Activated CD8-positive, alpha-beta memory T cell treated with anti-CD3 and anti-CD28 coated beads for 48 hours (primary cell): ENCODE results near the gene GSTO1.

Source experiments
- DNase-seq, 3 experiments: peaks; one replicate each; pipeline ENCODE4 v3.0.0-alpha.2; 2020; ENCODE audit warnings: low read depth in 2 of 3, low spot score in 2 of 3

The GSTO1 gene

DNA sequence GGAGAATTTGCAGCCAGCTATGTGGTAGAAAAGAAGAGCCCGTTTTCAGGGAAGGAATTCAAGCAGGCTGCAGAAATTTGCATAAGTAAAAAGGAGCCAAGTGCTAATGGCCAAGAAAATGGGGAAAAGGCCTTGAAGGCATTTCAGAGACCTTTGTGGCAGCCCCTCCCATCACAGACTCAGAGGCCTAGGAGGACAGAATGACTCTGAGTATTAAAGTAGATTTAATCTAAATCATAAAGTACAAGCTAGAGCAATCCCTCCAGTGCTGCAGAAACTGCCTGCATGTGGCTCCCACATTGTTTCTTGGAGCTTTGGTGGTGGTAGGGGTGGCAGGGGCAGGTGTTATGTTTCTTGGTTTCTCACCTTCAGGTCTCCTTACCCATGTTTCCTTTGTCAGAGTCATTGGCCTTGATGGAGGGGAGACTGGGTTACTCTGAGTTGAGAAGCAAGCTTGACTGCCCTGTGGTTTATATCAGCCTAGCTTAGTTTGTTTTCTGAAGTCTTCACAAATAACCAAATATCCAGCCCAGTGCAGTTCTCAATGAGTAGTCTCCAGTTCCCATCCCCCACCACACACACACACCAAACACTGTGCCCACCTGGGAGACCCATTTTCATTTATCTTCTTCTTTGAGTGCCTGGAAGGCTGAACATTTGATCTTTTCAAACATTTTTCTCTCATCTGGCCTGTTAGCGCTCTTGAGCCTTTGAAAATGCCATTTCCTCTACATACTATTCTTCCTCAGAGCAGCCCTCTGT lies 49.1 kb downstream of the GSTO1 start:
- DNase-seq, result no peak

GRCh38 chr10:104304356-104304745 lies 49.7 kb downstream of the GSTO1 start:
- DNase-seq, result no peak

- DNase-seq, result no peak
Observed at GRCh38 chr10:104304927-104305326, 50.2 kb downstream of the GSTO1 start.

DNA sequence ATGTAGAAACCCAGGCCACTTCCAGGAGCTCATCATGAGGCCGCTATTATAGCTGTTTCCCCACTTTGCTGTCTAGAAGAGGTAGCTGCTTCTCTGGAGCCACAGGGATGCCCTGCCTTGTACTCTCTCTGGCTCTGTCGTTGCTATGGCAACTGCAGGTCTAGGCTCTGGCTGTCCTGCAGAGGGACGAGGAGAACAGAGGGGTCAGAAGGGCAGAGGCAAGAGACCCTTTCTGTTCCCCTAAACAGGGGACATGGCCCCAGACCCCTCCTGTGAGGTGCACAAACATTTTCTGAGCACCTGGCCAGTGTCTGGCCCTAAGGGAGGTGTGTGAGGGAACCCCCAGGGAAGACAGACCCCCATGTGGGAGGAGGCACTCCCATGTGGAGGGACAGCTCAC lies 52.2 kb downstream of the GSTO1 start:
- no peak for DNase-seq

GRCh38 chr10:104307576-104308438 lies 53.1 kb downstream of the GSTO1 start:
- DNase-seq, result no peak

GRCh38 chr10:104308439-104308903 lies 53.8 kb downstream of the GSTO1 start:
- DNase-seq, result no peak

DNA sequence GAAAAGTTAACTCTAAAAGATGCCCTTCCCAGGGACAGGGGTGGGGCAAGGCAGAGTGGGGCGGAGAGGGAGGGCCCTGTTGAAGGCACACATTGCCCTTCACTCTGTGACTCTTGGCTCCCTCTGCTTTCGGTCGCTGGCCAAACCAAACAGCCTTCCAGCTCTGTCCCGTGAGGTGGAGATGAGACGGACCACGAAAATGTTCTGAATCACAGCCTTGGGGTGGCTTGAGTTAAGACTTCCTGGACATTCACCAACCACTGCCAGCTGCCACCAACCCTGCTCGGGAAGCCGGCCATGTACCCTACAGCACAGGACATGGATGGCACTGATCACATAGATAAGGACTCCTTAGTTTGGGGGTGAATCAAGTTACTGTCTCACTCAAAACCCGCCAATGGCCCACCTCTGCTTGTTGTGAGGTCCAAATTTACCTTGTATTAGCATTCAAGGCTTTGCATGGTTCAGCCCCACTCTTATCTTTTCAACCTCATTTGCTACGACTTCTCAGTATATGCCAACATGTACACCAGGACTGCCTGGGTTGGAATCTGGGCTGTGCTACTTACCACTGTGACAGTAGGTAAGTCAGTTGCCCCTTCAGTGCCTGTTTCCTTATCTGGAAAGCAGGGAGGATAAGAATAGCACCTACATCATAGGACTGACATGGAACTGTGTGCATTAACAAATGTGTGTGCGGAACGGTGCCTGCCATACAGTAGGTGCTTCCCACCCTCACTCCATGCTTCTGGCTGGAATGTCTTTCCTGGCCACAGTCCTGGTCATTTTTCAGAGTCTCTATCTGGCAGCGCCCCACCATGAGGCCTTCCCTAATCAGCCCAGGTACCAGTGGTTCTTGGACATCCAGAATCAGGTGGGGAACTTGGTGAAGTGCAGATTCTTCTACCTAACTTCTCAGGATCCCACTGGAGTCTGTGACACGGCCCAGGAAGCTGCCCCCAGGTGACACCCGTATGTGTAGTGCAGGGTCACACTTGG lies 55.6 kb downstream of the GSTO1 start:
- no peak for DNase-seq

DNA sequence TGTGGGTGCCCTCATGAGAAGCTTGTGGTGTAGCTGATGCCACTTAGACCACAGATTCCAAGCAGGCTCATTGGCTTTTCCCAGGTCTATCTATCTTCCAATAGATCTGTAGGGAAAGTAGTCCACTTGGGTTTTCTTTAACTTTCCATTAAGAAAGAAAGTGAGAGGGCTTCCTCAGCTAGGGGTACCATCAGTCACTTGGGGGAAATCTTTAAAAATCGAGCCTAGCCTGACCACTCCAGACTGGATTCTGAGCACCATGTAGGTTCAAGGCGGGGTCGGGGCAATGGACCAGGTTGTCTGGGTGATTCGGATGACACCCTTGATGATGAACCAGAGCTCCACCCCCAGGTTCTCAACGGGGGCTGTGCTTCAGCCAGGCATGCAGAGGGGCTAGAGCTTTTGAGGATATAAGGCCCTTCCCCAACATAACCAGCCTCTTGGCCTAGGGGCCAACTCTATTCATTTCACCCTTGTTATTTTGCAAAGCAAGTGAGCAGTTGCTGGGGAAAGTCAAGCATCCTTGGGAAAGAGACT lies 56.6 kb downstream of the GSTO1 start:
- DNase-seq, result no peak

GRCh38 chr10:104314591-104315485 lies 60.1 kb downstream of the GSTO1 start:
- no peak for DNase-seq

- no peak for DNase-seq
Observed at GRCh38 chr10:104315486-104315921, 60.8 kb downstream of the GSTO1 start.

DNA sequence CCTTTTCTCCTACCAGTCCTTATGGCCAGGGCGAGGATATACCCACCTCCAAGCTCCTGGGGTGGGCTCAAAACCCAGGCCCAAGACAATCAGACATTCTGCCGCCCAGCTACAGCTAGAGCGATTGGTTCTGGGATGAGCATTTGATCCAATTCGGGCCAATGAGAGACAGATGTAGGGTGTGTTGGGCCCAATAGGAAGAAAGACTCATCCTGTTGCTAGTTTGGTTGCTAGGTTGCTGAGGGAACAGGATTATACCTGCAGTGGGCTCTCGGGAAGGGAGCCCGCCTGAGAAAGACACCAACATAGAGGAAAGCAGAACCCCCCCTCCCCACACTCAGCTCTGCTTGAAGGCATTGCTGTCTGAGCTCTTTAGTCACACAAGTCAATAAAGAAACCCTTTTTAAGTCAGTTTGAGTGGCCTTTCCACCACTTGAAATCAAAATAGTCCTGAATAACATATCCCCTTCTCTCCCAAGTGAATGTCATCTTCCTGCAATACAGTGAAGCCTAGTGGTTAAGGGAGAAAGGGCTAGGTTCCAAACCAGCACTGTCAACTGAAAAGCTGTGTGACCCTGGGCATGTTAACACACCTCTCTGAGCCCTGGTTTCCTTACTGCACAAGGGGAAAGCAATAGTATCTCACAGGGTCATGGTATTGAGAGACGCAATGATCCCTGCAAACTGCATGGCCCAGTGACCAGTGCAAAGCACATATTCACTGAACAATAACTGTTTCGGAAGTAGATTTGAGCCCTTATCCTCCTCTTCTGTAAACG lies 61.8 kb downstream of the GSTO1 start:
- no peak for DNase-seq
